Neural progenitor cell (in vitro differentiated cells): ENCODE data around the gene NDUFAF2. TPM values are rescaled to one million over a fixed set of nuclear protein-coding genes. Genes with fewer than 3 reads are reported as not detected.

Experiments used
- DNase-seq: peaks from one replicate; pipeline ENCODE4 v3.0.0-alpha.2; 2016; ENCODE audit warnings: low spot score
- H2AFZ ChIP-seq: fragments of 200-600 bp; sonication (generic); replicated peaks from 2 replicates; pipeline ENCODE4 v1.6.1; 2016; ENCODE audit warnings: antibody characterized with exemption
- H3F3A ChIP-seq: fragments of 200-600 bp; sonication (generic); 2 replicates; pipeline ENCODE4 v1.6.1; 2016; ENCODE audit warnings: antibody characterized with exemption, low read depth
- H3K27ac ChIP-seq: fragments of 200-600 bp; sonication (generic); 2 replicates; pipeline ENCODE4 v1.5.1; 2016; ENCODE audit warnings: mild to moderate bottlenecking
- H3K27me3 ChIP-seq: fragments of 200-600 bp; sonication (generic); 2 replicates; pipeline ENCODE4 v1.6.1; 2016; ENCODE audit warnings: mild to moderate bottlenecking, moderate library complexity
- H3K36me3 ChIP-seq: fragments of 200-600 bp; sonication (generic); 2 replicates; pipeline ENCODE4 v1.5.1; 2016
- H3K4me1 ChIP-seq: fragments of 200-600 bp; sonication (generic); 2 replicates; pipeline ENCODE4 v1.6.1; 2016; ENCODE audit warnings: mixed run types
- H3K4me2 ChIP-seq: fragments of 200-600 bp; sonication (generic); 2 replicates; pipeline ENCODE4 v1.6.1; 2016
- H3K4me3 ChIP-seq: fragments of 200-600 bp; sonication (generic); 2 replicates; pipeline ENCODE4 v1.5.1; 2016
- H3K79me2 ChIP-seq: fragments of 200-600 bp; sonication (generic); 2 replicates; pipeline ENCODE4 v1.6.1; 2016; ENCODE audit warnings: low read depth
- H3K9ac ChIP-seq: fragments of 200-600 bp; sonication (generic); 2 replicates; pipeline ENCODE4 v1.6.1; 2016
- H3K9me3 ChIP-seq: fragments of 200-600 bp; sonication (generic); 2 replicates; pipeline ENCODE4 v1.5.1; 2016; ENCODE audit warnings: low read depth
- H4K20me1 ChIP-seq: fragments of 200-600 bp; sonication (generic); 2 replicates; pipeline ENCODE4 v1.6.1; 2016; ENCODE audit warnings: low read depth
- H3K27ac Mint-ChIP-seq: 3 replicates; pipeline ENCODE4 v1.8.0; 2021; ENCODE audit warnings: mixed read lengths
- H3K27me3 Mint-ChIP-seq: 2 replicates; pipeline ENCODE4 v1.8.0; 2022; ENCODE audit warnings: low read depth, mild to moderate bottlenecking, inconsistent platforms, moderate library complexity, mixed read lengths; ENCODE audit not compliant: insufficient read depth
- H3K36me3 Mint-ChIP-seq: 3 replicates; pipeline ENCODE4 v1.8.0; 2021; ENCODE audit warnings: mixed read lengths
- H3K4me1 Mint-ChIP-seq: 3 replicates; pipeline ENCODE4 v1.8.0; 2021; ENCODE audit warnings: mixed read lengths
- H3K4me3 Mint-ChIP-seq: 3 replicates; pipeline ENCODE4 v1.8.0; 2021; ENCODE audit warnings: mild to moderate bottlenecking, moderate library complexity, mixed read lengths
- H3K9me3 Mint-ChIP-seq: 3 replicates; pipeline ENCODE4 v1.8.0; 2020; ENCODE audit warnings: mixed read lengths
- EZH2 ChIP-seq: fragments of 200-600 bp; sonication (generic); IDR thresholded peaks from 2 replicates; pipeline ENCODE4 v1.6.1; 2017; ENCODE audit warnings: antibody characterized with exemption, mild to moderate bottlenecking, moderate library complexity
- EZH2phosphoT487 ChIP-seq: fragments of 200-600 bp; sonication (generic); IDR thresholded peaks from 2 replicates; pipeline ENCODE4 v1.6.1; 2017; ENCODE audit warnings: antibody characterized with exemption
- total RNA-seq: library from RNA; depleted of rRNA; stranded (reverse); fragments of >200 nt; gene quantifications from 2 replicates; pipeline ENCODE4 v1.2.3, GENCODE V29; 2015; ENCODE audit warnings: low replicate concordance
- TF ChIP-seq, protein P1 (sequence below): fragments of 200-600 bp; sonication (generic); IDR thresholded peaks from 2 replicates; pipeline ENCODE4 v1.5.1; 2017; ENCODE audit warnings: antibody characterized with exemption, mild to moderate bottlenecking

The NDUFAF2 gene
- total RNA-seq, 1 donor from 2014 or later: 42.1 TPM

- Mint-ChIP-seq H3K36me3 (peaks cover 28% of the 10 kb centered on the region), H3K4me3 (no peak overlapping the region), H3K9me3 (no peaks in the 10 kb centered on the region), H3K4me1 (no peaks in the 10 kb centered on the region), H3K27ac (no peak overlapping the region), H3K27me3 (no peaks in the 10 kb centered on the region)
- no peaks in the 10 kb centered on the region for H3K27me3 ChIP-seq
- no peaks in the 10 kb centered on the region for H3K36me3 ChIP-seq
- H3F3A ChIP-seq: no peaks in the 10 kb centered on the region
- H3K79me2 ChIP-seq: no peaks in the 10 kb centered on the region
- no peak overlapping the region for H2AFZ ChIP-seq
- no peak overlapping the region for H3K4me3 ChIP-seq
- no peak for DNase-seq
- no peaks in the 10 kb centered on the region for H3K9me3 ChIP-seq
- H3K4me1 ChIP-seq: no peaks in the 10 kb centered on the region
- H3K9ac ChIP-seq: no peak overlapping the region
- no peak overlapping the region for H3K27ac ChIP-seq
- TF ChIP-seq EZH2phosphoT487 (no peak), EZH2 (no peak)
- TF ChIP-seq, protein P1, sequence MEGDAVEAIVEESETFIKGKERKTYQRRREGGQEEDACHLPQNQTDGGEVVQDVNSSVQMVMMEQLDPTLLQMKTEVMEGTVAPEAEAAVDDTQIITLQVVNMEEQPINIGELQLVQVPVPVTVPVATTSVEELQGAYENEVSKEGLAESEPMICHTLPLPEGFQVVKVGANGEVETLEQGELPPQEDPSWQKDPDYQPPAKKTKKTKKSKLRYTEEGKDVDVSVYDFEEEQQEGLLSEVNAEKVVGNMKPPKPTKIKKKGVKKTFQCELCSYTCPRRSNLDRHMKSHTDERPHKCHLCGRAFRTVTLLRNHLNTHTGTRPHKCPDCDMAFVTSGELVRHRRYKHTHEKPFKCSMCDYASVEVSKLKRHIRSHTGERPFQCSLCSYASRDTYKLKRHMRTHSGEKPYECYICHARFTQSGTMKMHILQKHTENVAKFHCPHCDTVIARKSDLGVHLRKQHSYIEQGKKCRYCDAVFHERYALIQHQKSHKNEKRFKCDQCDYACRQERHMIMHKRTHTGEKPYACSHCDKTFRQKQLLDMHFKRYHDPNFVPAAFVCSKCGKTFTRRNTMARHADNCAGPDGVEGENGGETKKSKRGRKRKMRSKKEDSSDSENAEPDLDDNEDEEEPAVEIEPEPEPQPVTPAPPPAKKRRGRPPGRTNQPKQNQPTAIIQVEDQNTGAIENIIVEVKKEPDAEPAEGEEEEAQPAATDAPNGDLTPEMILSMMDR: no peak
- H3K4me2 ChIP-seq: no peak overlapping the region
- H4K20me1 ChIP-seq: no peaks in the 10 kb centered on the region
Measured at GRCh38 chr5:60916646-60917045, 28.4 kb upstream of the NDUFAF2 start.

GRCh38 chr5:60918466-60918865 lies 26.5 kb upstream of the NDUFAF2 start:
- no peaks in the 10 kb centered on the region for H3F3A ChIP-seq
- peaks cover 24% of the 10 kb centered on the region for H3K36me3 Mint-ChIP-seq
- no peak overlapping the region for H3K27ac ChIP-seq
- TF ChIP-seq, protein P1: no peak
- TF ChIP-seq EZH2phosphoT487: no peak
- TF ChIP-seq EZH2: no peak
- H3K4me3 ChIP-seq: no peak overlapping the region
- no peak overlapping the region for H2AFZ ChIP-seq
- no peak overlapping the region for H3K27ac Mint-ChIP-seq
- no peaks in the 10 kb centered on the region for H3K27me3 ChIP-seq
- H3K79me2 ChIP-seq: no peaks in the 10 kb centered on the region
- no peaks in the 10 kb centered on the region for H3K9me3 ChIP-seq
- H3K4me1 Mint-ChIP-seq: no peaks in the 10 kb centered on the region
- H3K4me2 ChIP-seq: no peak overlapping the region
- H4K20me1 ChIP-seq: no peaks in the 10 kb centered on the region
- H3K27me3 Mint-ChIP-seq: no peaks in the 10 kb centered on the region
- no peak for DNase-seq
- H3K4me3 Mint-ChIP-seq: no peak overlapping the region
- H3K4me1 ChIP-seq: no peaks in the 10 kb centered on the region
- no peaks in the 10 kb centered on the region for H3K9me3 Mint-ChIP-seq
- H3K9ac ChIP-seq: no peak overlapping the region
- H3K36me3 ChIP-seq: no peaks in the 10 kb centered on the region

DNA sequence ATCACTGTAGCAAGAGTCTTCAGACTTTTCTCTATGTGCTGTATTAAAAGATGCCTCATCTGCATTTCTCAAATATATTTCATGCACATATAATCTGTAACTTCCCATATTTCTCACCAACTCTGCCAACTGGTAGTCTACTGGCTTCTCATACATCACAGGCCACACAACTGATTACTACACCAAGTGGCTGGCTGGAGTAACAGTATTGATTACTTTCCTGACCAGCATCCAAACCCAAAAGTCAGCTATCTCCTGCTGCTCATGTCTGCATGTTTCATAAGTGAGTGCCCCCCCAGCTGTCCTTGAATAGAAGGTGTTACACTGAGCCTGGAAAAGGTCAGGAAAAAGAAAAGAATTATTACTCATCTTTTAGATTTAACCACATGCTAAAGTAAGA lies 17.6 kb upstream of the NDUFAF2 start:
- Histone ChIP-seq H3K36me3 (no peaks in the 10 kb centered on the region), H3K9ac (no peak overlapping the region), H3K79me2 (peaks cover 10% of the 10 kb centered on the region), H3K27ac (no peak overlapping the region), H4K20me1 (peaks cover 13% of the 10 kb centered on the region), H3K4me2 (no peak overlapping the region), H3F3A (no peaks in the 10 kb centered on the region), H3K4me3 (no peak overlapping the region), H3K4me1 (no peaks in the 10 kb centered on the region), H3K9me3 (no peaks in the 10 kb centered on the region), H3K27me3 (no peaks in the 10 kb centered on the region), H2AFZ (no peak overlapping the region)
- Mint-ChIP-seq H3K27me3 (no peaks in the 10 kb centered on the region), H3K36me3 (peaks cover 7% of the 10 kb centered on the region), H3K9me3 (no peaks in the 10 kb centered on the region), H3K27ac (no peak overlapping the region), H3K4me1 (no peaks in the 10 kb centered on the region), H3K4me3 (no peak overlapping the region)
- no peak for DNase-seq
- TF ChIP-seq EZH2 (no peak), EZH2phosphoT487 (no peak)
- TF ChIP-seq, protein P1: no peak

- Histone ChIP-seq H3K4me2 (no peak overlapping the region), H3K27ac (no peak overlapping the region), H3K36me3 (no peaks in the 10 kb centered on the region), H3F3A (no peaks in the 10 kb centered on the region), H3K79me2 (peaks cover 10% of the 10 kb centered on the region), H3K4me3 (no peak overlapping the region), H3K4me1 (no peaks in the 10 kb centered on the region), H4K20me1 (peaks cover 13% of the 10 kb centered on the region), H3K27me3 (no peaks in the 10 kb centered on the region), H3K9me3 (no peaks in the 10 kb centered on the region), H3K9ac (no peak overlapping the region), H2AFZ (no peak overlapping the region)
- no peaks in the 10 kb centered on the region for H3K4me1 Mint-ChIP-seq
- no peak overlapping the region for H3K4me3 Mint-ChIP-seq
- H3K9me3 Mint-ChIP-seq: peaks cover 4% of the 10 kb centered on the region
- TF ChIP-seq EZH2 (no peak), EZH2phosphoT487 (no peak)
- TF ChIP-seq, protein P1: peak; percentile 44
- no peak overlapping the region for H3K27ac Mint-ChIP-seq
- no peak for DNase-seq
- peaks cover 8% of the 10 kb centered on the region for H3K36me3 Mint-ChIP-seq
- H3K27me3 Mint-ChIP-seq: no peaks in the 10 kb centered on the region
Measured at GRCh38 chr5:60929024-60929423, 16.0 kb upstream of the NDUFAF2 start.
